Measurements from ENCODE around the gene OTULINL.

- no peak for TF ChIP-seq RNF2 (IDR thresholded peaks at IDR 0.05; ENCODE audit: borderline replicate concordance, low read depth, low read length, missing control alignments, poor library complexity, severe bottlenecking)
- no peak for TF ChIP-seq TBP (IDR thresholded peaks at IDR 0.05; ENCODE audit: low read depth, low read length)
- TF ChIP-seq TEAD4 (IDR thresholded peaks at IDR 0.05; ENCODE audit: low read depth, low read length), result no peak
- TF ChIP-seq CTCF (IDR thresholded peaks at IDR 0.05; ENCODE audit: control extremely low read depth in 1 of 3, insufficient read depth in 1 of 3, low read depth in 1 of 3, low read length in 3 of 3), result no peak
- TF ChIP-seq EP300 (IDR thresholded peaks at IDR 0.05; ENCODE audit: borderline replicate concordance in 1 of 2, low read depth in 2 of 2, low read length in 2 of 2), result no peak
- TF ChIP-seq POLR2A (IDR thresholded peaks at IDR 0.05; ENCODE audit: control extremely low read depth in 1 of 2, low read depth in 2 of 2, low read length in 2 of 2), result no peak
- no peak for TF ChIP-seq BRCA1 (IDR thresholded peaks at IDR 0.05; ENCODE audit: low read depth, low read length)
- TF ChIP-seq SRF (IDR thresholded peaks at IDR 0.05; ENCODE audit: low read depth, low read length), result no peak
These were observed 11.5 kb upstream of the OTULINL start for GRCh38 chr5:14569948-14570691.

Measured in H1 (cell line).